ENCODE results near the gene ATRNL1.

- TF ChIP-seq CTCF (IDR thresholded peaks at IDR 0.05) (no peak), ZNF532 (CRISPR knock-in tag; IDR thresholded peaks at IDR 0.05; ENCODE audit: borderline replicate concordance) (no peak), MAX (CRISPR knock-in tag; IDR thresholded peaks at IDR 0.05) (no peak), ETV6 (CRISPR knock-in tag; IDR thresholded peaks at IDR 0.05) (no peak), NR3C1 (CRISPR knock-in tag; conservative IDR thresholded peaks at IDR 0.05; ENCODE audit: low read depth) (no peak), AFF4 (CRISPR knock-in tag; IDR thresholded peaks at IDR 0.05; ENCODE audit: borderline replicate concordance) (no peak), E2F1 (CRISPR knock-in tag; IDR thresholded peaks at IDR 0.05) (no peak), MLX (CRISPR knock-in tag; IDR thresholded peaks at IDR 0.05) (no peak), STAT6 (CRISPR knock-in tag; conservative IDR thresholded peaks at IDR 0.05; ENCODE audit: low read depth) (no peak), HMGXB4 (CRISPR knock-in tag; IDR thresholded peaks at IDR 0.05) (no peak), FOXK1 (CRISPR knock-in tag; IDR thresholded peaks at IDR 0.05) (no peak), ZNF425 (CRISPR knock-in tag; conservative IDR thresholded peaks at IDR 0.05) (no peak)
- TF ChIP-seq, protein P1, sequence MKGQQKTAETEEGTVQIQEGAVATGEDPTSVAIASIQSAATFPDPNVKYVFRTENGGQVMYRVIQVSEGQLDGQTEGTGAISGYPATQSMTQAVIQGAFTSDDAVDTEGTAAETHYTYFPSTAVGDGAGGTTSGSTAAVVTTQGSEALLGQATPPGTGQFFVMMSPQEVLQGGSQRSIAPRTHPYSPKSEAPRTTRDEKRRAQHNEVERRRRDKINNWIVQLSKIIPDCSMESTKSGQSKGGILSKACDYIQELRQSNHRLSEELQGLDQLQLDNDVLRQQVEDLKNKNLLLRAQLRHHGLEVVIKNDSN (CRISPR knock-in tag; IDR thresholded peaks at IDR 0.05), result no peak
- TF ChIP-seq, protein P2, sequence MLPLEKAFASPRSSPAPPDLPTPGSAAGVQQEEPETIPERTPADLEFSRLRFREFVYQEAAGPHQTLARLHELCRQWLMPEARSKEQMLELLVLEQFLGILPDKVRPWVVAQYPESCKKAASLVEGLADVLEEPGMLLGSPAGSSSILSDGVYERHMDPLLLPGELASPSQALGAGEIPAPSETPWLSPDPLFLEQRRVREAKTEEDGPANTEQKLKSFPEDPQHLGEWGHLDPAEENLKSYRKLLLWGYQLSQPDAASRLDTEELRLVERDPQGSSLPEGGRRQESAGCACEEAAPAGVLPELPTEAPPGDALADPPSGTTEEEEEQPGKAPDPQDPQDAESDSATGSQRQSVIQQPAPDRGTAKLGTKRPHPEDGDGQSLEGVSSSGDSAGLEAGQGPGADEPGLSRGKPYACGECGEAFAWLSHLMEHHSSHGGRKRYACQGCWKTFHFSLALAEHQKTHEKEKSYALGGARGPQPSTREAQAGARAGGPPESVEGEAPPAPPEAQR (CRISPR knock-in tag; IDR thresholded peaks at IDR 0.05), result no peak
Observed at GRCh38 chr10:115525141-115525540, 432.0 kb downstream of the ATRNL1 start.
